Activated CD8-positive, alpha-beta memory T cell treated with anti-CD3 and anti-CD28 coated beads, Interleukin-2, amount 50 U/mL, for 48 hours (primary cell): ENCODE measurements around the gene CEP63.
"Not testable (repeated sequence)": the region's sequence is repeated elsewhere in the genome, so short reads cannot be mapped to it uniquely, and the experiment has no call there.

ENCODE experiments used
- DNase-seq: peaks from one replicate; pipeline ENCODE4 v3.0.0-alpha.2; 2020

The CEP63 gene

DNA sequence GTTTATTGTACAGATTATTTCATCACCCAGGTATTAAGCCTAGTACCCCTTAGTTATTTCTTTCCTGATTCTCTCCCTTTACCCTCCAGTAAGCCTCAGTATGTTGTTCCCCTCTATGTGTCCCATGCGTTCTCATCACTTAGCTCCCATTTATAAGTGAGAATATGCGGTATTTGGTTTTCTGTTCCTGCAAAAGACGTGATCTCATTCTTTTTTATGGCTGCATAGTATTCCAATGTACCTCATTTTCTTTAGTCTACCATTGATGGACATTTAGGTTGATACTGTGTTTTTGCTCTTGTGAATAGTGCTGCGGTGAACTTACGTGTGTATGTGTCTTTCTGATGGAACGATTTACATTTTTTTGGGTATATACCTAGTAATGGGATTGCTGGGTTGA, 36.7 kb downstream of the CEP63 start:
- no peak for DNase-seq

DNA sequence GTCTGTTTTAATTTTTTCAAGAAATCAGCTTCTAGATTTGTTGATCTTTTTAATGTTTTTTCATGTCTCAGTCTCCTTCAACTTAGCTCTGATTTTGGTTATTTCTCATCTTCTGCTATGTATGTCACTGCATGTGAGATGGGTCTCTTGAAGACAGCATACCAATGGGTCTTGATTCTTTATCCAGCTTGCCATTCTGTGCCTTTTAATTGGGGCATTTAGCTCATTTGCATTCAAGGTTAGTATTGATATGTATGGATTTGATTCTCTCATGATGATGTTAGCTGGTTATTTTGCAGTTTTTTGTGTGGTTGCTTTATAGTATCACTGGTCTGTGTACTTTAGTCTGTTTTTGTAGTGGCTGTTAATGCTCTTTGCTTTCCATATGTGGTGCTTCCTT, 39.4 kb downstream of the CEP63 start:
- no peak for DNase-seq

DNA sequence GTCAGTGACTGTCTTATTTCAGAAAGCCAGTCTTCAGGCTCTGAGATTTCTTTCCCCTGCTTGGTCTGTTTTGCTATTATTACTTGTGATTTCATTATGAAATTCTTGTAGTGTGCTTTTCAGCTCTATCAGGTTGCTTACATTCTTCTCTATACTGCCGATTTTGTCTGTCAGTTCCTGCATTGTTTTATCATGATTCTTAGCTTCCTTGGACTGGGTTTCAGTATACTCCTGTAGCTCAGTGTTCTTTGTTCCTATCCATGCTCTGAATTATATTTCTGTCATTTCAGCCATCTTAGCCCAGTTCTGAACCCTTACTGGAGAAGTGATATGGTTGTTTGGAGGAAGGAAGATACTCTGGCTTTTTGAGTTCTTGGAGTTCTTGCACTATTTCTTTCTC, 40.5 kb downstream of the CEP63 start:
- DNase-seq = no peak

DNA sequence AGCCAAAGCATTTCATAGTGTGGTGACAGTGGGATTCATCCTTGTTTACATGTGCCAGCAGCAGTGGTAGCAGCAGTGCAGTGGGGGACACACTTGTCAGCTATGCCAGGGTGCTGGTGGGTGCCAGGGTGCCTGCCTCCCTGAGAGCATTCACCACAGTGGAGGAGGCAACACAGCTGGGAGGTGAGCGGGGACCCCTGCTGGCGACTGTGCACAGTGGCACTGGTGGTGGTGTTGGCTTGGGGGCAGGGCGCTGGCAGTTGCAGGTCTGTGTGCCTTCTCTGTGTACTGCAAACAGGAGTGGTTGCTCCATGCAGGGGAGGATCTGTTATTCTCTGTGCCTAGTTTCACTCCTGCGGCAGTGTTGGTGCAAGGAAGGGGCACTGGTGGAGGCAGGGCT, 41.2 kb downstream of the CEP63 start:
- no peak for DNase-seq

DNA sequence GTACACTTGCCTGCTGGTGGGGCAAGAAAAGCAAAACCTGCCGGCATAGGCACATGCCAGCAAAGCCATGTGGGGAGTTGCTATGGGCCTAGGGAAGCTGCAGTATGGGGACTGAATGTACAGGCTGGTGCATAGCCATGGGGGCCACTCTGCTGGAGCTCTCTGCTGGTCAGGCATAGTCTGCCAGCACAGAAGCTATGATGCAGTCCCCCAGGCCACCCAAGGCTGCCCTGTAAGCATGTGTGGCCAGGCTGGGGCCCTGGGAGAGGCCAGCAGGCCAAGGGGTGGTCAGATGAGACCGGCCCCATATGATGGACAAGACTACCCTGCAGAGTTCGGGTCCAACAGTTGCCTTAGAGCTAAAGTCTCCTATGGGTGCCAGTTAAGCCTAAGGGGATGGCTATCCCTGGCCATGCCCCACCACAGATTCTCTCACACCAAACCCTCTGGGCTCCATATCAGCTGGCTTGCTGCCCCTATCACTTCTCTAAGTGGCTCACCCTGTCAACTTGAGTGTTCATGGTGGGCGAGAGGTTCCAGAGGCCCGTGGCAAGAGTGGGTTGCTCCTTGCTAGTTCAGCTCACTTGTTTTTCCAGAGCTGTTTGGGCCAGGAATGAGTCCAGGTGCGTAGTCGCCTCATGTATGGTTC, 41.8 kb downstream of the CEP63 start:
- DNase-seq = no peak

DNA sequence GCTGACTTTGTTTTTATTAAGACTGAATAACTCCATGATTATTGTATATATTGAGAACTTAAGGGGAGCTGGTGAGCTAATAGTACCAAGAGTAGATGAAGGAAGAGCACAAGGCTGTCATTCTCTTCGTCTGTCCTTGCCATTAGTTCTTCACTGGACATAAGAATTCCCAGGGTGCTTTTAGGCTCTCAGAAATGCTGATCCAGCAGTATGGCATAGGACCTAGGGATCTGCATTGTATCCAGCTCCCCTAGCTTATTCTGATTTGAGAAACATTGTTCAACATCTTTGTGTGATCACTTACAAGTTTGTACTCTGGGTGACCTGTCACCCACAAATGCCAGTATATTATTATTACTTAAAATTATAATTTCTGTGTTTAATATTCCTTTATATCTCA, 47.6 kb downstream of the CEP63 start:
- no peak for DNase-seq

DNA sequence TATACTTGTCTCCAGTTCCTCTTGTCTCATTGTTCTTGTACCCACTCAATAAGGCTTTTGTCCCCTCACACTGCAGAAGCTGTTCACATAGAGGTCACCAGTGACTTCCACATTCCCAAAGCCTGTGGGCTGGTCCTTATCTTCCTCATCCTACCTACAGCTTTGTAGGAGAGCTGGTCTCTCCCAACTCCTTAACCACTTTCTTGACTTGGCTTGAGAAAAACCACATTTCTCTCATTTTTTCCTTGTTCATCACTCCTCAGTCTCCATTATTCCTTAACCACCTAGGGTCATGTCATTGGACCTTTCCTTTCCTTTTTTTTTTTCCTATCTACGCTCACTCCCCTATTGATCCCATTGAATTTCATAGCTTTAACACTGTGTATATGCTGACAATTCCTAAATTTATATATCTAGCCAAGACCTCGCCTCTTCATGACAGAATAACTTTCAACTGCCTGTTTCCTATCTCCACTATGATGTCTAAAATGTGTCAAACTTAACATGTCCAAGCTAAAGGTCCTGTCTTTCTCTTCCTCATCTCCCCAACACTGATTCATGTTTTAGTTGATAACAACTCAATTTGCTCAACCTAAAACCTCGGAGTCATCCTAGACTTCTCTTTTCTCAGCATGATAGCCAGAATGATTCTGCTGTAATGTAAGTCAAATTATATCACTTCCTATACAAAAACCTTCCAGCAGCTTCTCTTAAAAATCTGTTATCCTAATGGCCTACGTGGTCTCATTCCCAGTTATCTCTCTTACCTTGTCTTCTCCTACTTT, 49.5 kb downstream of the CEP63 start:
- DNase-seq = no peak

DNA sequence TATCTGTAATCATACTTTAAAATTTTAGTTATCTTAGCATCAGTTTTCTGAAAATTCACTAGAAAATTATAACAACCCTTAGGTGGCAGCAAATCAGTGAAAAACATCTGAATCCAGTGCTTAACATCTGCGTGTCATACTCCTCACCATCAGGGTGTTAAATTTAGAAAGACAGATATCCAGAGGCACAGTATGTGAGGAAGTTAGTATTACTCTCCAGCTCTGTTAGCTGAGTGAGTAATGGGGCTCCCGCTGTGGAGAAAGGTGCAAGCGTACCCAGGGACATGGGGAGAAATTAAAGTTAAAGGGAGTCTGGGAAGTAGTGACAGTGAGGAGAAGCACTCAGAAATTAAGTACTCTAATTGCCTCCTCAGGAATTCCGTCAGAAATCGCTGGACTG, 50.9 kb downstream of the CEP63 start:
- DNase-seq = no peak

DNA sequence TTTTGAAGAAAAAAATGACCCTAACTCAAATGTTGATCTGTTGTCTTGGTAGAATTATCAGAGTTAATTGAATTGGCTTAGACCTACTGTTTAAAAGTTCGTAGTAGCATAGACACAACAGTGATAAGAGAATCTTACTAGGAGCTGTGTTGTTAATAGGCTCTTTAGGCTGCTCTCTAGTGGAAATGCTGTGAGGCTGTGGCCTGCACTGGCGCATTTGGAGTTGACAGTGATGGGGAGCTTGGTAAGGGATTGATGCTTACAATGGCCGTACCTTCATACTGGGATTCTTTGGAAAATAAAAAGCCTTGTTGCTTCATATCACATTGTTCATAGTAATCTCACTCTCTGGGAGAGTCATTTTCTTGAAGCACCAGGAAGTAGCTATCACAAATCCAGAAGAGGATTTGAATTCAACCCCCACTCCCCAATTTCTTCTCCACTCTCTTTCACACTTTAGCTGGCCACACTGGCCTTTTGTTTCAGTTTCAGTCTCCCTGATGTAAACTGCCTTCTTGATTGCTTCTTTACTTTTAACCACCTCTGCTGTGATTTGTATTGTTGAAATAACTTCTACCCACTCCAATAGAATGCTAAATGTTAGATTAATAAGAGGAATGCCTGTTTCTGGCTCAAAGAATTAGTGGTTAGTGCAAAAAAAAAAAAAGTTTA, 56.6 kb downstream of the CEP63 start:
- no peak for DNase-seq

DNA sequence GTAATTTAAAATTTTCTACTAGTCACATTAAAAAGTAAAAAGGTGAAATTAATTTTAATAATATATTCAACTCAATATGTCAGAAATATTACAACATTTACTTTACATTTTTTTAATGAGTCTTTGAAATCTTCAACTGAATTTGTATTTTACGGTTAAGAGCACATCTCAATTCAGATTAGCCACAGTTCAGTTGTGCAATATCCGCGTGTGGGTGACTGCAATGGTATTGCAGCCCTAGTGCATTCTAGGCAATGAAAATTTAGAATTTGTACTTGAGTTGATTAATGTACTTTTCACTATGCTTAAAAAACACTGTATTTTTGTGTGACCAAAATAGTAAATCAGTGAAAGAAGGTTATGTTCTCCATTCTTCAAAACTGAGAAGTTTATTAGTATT, 57.3 kb downstream of the CEP63 start:
- no peak for DNase-seq

DNA sequence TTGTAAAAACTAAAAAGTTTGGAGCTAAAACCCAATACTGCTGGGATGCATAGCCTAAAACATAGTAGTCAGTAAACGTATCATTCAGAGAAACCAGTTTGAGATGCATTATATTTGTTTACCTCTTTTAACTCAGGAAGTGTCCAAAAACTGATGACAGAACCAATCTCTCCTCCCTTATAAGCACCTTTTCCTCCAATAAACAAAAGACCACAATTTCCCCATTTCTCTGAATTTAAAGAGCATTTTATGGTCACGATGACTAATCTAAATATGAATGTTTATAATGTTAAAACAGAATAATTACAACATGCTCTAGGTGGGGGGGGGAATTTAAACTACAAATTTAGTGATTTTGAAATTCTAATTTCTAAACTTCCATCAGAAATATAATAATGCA, 58.5 kb downstream of the CEP63 start:
- no peak for DNase-seq

DNA sequence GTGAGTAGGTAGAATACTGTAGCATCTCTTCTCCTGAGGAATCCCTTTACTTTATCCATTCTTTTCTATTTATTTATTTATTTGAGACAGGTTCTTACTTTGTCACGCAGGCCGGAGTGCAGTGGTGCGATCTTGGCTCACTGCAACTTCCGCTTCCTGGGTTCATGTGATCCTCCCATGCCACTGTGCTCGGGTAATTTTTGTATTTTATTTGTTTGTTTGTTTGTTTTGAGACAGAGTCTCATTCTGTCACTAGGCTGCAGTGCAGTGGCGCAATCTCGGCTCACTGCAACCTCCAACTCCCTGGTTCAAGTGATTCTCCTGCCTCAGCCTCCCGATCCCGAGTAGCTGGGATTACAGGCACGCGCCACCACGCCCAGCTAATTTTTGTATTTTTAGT, 58.9 kb downstream of the CEP63 start:
- DNase-seq = not testable (repeated sequence)

DNA sequence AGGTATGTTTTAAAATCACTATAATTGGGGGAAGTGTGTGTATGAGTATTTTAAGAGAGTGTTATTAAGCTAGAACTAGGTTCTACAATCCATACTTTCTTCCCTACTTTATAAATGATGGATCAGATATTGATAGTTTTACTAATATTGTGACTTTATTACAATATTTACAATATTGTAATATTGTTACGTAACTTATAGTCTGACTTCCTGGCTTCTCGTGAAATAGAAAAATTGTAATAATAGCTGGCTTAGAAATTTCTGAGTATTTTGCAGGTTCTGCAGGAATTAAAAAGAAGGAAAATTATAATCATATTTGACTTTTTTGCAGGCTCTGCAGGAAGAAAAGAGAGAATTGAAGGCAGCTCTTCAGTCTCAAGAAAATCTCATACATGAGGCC, 60.0 kb downstream of the CEP63 start:
- no peak for DNase-seq

DNA sequence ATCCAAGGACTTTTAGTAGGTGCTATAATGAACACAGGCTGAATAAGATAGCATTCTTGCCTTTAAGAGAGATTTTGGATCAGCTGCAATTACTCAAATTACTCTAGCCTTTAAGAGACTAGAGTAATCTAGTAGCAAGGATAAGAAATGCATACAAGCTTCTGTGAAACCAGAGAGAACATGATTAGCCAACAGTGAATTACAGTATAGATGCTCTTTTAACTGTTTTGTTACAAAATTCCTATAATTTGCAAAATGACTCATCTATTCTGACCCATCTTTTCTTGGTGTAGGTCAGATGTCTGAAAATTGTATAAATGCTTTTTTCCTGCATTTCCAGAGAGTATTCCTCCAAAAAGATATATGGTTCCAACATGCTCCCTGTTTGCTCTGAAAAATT, 66.9 kb downstream of the CEP63 start:
- no peak for DNase-seq

DNA sequence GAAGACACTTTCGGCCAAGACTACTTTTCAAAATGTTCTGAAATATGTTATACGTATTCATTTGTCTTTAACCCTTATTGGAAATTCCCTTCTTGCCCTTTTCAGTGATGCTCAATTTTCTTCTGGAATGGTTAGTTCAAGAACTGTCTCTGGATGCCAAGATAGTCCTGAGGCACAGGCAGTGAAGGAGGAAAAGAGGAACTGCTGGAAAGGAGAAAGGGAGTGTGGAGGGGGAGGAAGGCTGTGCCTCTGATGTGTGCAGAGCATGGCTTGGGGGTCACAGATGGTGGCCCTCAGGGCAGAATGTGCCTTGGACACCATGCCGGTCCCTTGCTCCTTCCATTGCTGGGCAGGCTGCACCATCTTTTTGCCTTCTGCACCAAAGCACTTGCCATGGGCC, 73.7 kb downstream of the CEP63 start:
- no peak for DNase-seq

DNA sequence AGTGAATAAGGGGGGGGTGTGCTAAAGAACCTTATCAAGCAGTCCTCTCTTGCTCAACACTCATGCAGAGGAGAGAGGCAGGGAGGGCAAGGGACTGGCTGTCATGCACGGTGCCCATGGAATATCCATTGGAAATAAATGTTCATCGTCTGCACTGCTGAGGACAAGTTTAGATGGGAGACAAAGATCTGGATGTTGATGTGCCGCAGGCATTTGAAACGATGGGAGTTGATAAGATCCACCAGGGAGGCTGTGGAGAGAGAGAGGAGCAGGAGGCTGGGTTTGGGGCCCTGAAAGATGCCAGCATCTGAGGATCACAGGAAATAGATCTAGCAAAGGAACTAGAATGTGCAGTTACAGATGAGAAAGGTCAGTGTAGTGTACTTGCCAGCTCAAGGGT, 76.2 kb downstream of the CEP63 start:
- DNase-seq = no peak

DNA sequence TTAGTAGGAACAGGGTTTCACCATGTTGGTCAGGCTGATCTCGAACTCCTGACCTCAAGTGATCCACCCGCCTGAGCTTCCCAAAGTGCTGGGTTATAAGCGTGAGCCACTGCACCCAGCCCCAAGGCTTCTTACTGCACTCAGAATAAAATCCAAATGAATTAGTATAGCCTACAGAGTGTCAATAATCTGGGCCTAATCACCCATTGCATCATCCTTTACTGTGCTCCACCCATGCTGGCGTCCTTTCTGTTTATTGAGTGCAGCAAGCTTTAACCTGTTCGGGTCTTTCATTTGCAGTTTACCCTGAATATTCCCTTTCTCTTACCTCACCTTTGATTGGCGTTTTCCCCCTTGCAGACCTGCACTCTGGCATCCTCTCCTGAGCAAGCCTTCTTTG, 77.7 kb downstream of the CEP63 start:
- DNase-seq = no peak

DNA sequence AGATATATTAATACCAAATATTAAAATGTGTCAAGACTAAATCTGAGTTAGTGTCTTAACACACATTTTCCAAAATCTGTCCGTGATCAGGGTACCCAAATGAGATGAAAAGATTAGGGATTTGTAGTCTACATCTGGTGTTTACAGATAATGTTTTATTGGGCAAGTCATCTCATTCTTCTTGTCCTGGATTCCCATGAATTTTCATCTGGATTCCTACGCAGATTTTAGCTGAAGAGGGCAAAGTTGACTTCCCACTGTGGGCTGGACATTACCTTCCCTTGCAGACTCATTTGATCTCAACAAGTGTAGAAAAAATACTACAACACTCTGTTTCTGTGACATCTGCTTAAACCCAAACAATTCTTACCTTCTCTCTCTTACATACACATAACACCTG, 79.1 kb downstream of the CEP63 start:
- DNase-seq = no peak

DNA sequence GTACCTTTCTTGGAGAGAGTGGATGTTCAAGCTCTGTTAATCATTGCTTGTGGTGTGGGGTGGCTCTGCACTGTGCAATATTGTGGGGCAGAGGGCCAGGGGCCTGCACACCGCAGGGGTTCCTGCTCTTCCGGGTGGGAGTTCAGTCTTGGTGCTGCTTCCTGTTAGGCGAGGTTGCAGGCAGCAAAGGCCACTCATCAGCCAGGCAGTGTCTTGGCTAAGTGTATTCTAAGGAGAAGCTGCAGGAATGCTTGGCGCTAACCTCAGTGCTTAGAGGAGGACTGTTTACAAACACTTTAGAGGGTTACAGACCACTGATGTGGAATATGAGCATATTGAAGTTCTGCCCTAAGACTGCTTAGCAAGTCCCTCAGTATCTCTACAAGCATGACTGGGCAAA, 81.7 kb downstream of the CEP63 start:
- no peak for DNase-seq

DNA sequence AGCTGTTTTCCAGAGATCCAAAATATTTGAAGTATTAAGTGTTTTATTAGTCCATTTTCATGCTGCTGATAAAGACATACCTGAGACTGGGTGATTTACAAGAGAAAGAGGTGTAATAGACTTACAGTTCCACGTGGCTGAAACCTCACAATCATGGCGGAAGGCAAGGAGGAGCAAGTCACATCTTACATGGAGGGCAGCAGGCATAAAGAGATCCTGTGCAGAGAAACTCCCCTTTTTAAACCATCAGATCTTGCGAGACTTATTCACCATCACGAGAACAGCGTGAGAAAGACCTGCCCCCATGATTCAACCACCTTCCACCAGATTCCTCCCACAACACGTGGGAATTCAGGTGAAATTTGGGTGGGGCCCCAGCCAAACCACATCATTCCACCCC, 82.9 kb downstream of the CEP63 start:
- DNase-seq = no peak

DNA sequence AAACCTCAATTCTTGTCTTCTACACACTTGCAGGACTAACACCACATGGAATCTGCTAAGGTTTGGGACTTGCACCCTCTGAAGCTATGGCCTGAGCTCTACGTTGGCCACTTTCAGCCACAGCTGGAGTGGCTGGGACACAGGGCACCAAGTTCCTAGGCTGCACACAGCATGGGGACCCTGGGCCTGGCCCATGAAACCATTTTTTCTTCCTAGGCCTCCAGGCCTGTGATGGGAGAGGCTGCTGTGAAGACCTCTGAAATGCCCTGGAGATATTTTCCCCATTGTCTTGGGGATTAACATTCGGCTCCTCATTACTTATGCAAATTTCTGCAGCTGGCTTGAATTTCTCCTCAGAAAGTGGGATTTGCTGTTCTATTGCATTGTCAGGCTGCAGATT, 84.0 kb downstream of the CEP63 start:
- DNase-seq = not testable (repeated sequence)

DNA sequence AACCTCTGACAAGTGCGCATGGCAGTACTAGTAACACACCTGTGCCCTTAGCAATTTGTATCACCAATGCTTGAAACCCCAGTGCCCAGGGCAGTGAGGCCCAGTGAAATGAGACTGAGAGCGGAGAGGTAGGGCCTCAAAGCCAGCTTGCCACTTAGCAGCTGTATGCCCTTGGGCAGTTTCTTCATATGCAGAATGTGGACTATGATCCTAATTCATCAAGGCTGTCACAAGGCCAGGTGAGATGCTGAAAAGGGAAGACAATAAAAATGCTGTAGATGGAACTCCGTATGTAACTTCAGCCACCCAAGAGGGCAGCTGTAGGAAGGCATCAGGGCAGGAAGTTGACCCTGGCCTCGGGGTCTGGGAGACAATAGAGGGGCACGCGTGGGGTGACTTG, 90.6 kb downstream of the CEP63 start:
- no peak for DNase-seq

DNA sequence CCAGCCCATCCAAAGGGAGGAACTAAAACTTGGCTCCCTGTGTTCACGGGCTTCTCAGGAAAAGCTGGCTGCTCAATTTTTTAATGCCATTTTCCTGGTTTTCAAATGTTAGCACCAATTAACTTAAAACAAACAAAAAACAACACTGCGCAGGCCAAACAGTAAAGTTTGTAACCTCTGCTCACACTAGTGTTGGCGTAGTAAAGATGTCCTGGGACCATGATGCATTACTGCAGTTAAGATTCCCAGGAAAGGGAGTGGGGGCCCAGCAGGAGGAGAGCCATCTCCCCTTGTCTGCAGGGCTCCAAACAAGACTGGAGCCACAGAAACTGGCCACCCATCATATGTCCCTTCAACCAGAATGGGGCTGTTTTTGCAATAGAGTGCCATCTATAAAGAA, 91.0 kb downstream of the CEP63 start:
- no peak for DNase-seq

DNA sequence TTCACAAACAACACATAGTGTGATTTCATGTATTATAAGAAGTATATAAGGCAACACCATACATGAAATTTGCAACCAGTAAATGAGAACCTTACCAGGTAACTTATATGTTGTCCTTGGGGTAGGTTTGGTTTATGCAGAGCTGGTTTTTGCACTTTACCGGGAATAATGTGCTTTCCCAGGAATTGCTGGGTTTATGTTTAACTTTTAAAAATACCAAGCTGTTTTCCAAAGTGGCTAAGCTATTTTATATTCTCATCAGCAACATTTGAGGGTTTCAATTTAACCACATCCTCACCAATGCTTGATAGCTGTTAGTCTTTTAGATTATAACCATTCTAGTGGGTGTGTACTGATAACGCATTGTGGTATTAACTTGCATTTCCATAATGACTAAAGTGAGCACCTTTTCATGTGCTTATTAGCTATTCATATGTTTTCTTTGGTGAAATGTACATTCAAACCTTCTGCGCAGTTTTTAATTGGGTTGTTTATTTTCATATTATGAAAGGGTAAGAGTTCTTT, 93.3 kb downstream of the CEP63 start:
- no peak for DNase-seq
